Camera-type eye (tissue), 1 donor: ENCODE measurements around the gene STK26. TPM values are rescaled to one million over a fixed set of nuclear protein-coding genes. Genes with fewer than 3 reads are reported as not detected.

ENCODE experiments used
- total RNA-seq: library from RNA; depleted of rRNA; stranded (reverse); fragments of >200 nt; gene quantifications from one replicate; pipeline ENCODE4 v1.2.3, GENCODE V29; 2014

STK26 gene
- total RNA-seq: 9.0 TPM

GRCh38 chrX:132022967-132023895 lies at the start of gene STK26:
TSS of gene STK26 (plus strand) at chrX:132023302. CDS start at chrX:132023618, 316 bp downstream.

Other genes starting within 250 kb of the STK26 start
- 1.4 TPM for gene FRMD7, start 104.7 kb downstream of the STK26 start, total RNA-seq
- gene RAP2C, start 196.1 kb downstream of the STK26 start, total RNA-seq: 21.1 TPM